Hair follicle dermal papilla cell (primary cell): Measurements from ENCODE around the gene CHKA. TPM values are rescaled to one million over a fixed set of nuclear protein-coding genes. Genes with fewer than 3 reads are reported as not detected.

Experiments
- small RNA-seq: library from RNA; depleted of rRNA; stranded (forward); fragments of <200 nt; gene quantifications from one replicate; pipeline ENCODE3, GENCODE V24; 2012
- total RNA-seq: library from RNA; depleted of rRNA; stranded (reverse); fragments of >200 nt; gene quantifications from 2 replicates; pipeline ENCODE4 v1.2.3, GENCODE V29; 2012

The CHKA gene
- total RNA-seq: 10.0 and 14.3 TPM in 2 replicates

GRCh38 chr11:68121067-68121899, at the start of gene CHKA:
CHKA (minus strand) TSS chr11:68121388; CDS start chr11:68121177, 211 bp downstream.

GRCh38 chr11:68038718-68039525, 82.3 kb downstream of the CHKA start, which contains the start of gene TCIRG1:
TCIRG1 (plus strand) TSS chr11:68039025; CDS start chr11:68041272, 2,247 bp downstream.

GRCh38 chr11:68030318-68031143, 90.7 kb downstream of the CHKA start, which contains the start of gene NDUFS8:
NDUFS8 (plus strand) TSS chr11:68030681; CDS start chr11:68032152, 1,471 bp downstream.

GRCh38 chr11:68010090-68011041, 110.8 kb downstream of the CHKA start, which contains the start of gene ALDH3B1:
ALDH3B1 (plus strand) TSS chr11:68010327; CDS start chr11:68015298, 4,971 bp downstream.

GRCh38 chr11:68003846-68004550, 117.2 kb downstream of the CHKA start, which contains the start of gene UNC93B1:
UNC93B1 (minus strand) TSS chr11:68004097; CDS start chr11:68004043, 54 bp downstream.

Small RNA genes within 50 kb of the gene (small RNA-seq; reads per million reads assigned to genes)
- gene MIR6753: not detected

Other genes with a start within 250 kb of the CHKA start
- gene UNC93B1, start 117.3 kb downstream of the CHKA start, total RNA-seq: 40.9 and 44.1 TPM in 2 replicates
- gene ALDH3B1, start 111.1 kb downstream of the CHKA start, total RNA-seq: 56.6 and 70.8 TPM in 2 replicates
- 54.4 and 68.1 TPM in 2 replicates for gene NDUFS8, start 90.7 kb downstream of the CHKA start, total RNA-seq
- gene TCIRG1, start 82.4 kb downstream of the CHKA start, total RNA-seq: 109 and 131 TPM in 2 replicates
- 24.2 and 27.6 TPM in 2 replicates for gene KMT5B, start 91.9 kb upstream of the CHKA start, total RNA-seq
- gene C11orf24, start 150.6 kb upstream of the CHKA start, total RNA-seq: 48.8 and 53.7 TPM in 2 replicates
- 34.0 and 62.8 TPM in 2 replicates for gene LRP5, start 191.2 kb upstream of the CHKA start, total RNA-seq